ENCODE results near the gene CHAC1. TPM values are rescaled to one million over a fixed set of nuclear protein-coding genes. Genes with fewer than 3 reads are reported as not detected.
A peak's percentile ranks its signal among the peaks of the same experiment; 100 is the strongest.

The CHAC1 gene
- total and polyA plus RNA-seq, 2 donors (not counting 1 experiment from before 2014, with no cell fraction given): 7.5 to 62.6 TPM

GRCh38 chr15:40968290-40969085, 15.2 kb downstream of the CHAC1 start:
- H3K36me3 ChIP-seq (ENCODE audit: control insufficient read depth, insufficient read depth, low read length): no peaks in the 10 kb centered on the region
- H3K27me3 ChIP-seq (ENCODE audit: control insufficient read depth, insufficient read depth, low read length): no peaks in the 10 kb centered on the region
- peaks cover 2% of the 10 kb centered on the region for H3K4me1 ChIP-seq (ENCODE audit: control insufficient read depth, extremely low read depth, insufficient read depth, low read length)
- TF ChIP-seq CTCF (conservative IDR thresholded peaks at IDR 0.05 in 1 of 2, IDR thresholded peaks at IDR 0.05 in 1 of 2; ENCODE audit: low read depth in 1 of 2, low read length in 2 of 2) (no peak), EZH2 (IDR thresholded peaks at IDR 0.05; ENCODE audit: low read length, missing control alignments) (no peak)
- H3K9me3 ChIP-seq (ENCODE audit: control insufficient read depth, insufficient read depth, low read depth, low read length): no peaks in the 10 kb centered on the region
- H2AFZ ChIP-seq (ENCODE audit: low read length): no peak overlapping the region
- H3K79me2 ChIP-seq (ENCODE audit: control insufficient read depth, insufficient read depth, low read length): no peaks in the 10 kb centered on the region
- no peak overlapping the region for H3K4me2 ChIP-seq (ENCODE audit: extremely low read depth, insufficient read depth, low read length)
- no peak overlapping the region for H3K27ac ChIP-seq (ENCODE audit: insufficient read depth, low read length)
- H3K4me3 ChIP-seq (replicated peaks in 1 of 4; ENCODE audit: control extremely low read depth in 1 of 4, insufficient read depth in 1 of 4, low read depth in 3 of 4, low read length in 4 of 4): no peak overlapping the region
- H4K20me1 ChIP-seq (ENCODE audit: control insufficient read depth, extremely low read depth, insufficient read depth, low read length): no peaks in the 10 kb centered on the region
- H3K9ac ChIP-seq (ENCODE audit: insufficient read depth, low read length): no peak overlapping the region
- DNase-seq (ENCODE audit: low read depth in 2 of 2): no peak

DNA sequence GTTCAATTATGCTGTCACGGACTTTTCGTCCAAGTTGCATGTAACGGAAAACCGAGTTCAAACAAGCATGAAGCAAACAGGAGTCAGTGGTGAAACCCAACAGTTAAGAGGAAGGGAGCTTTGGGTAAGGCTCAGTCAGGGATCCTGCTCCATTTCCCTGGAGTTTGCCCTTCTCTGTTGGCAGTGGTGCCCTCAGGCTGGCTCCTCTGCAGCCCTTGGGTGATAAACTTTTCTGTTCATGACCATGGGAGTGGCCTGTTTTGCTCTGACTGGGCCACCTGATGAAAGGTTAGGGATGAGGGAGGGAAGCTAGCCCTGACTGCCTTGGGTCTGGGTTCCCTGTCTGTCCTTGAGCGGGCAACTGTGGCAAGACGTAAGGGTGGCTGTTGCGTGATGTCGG, 16.1 kb downstream of the CHAC1 start:
- Histone ChIP-seq H3K27ac (ENCODE audit: insufficient read depth, low read length) (no peak overlapping the region), H3K4me2 (ENCODE audit: extremely low read depth, insufficient read depth, low read length) (no peak overlapping the region), H3K27me3 (ENCODE audit: control insufficient read depth, insufficient read depth, low read length) (no peaks in the 10 kb centered on the region), H3K4me1 (ENCODE audit: control insufficient read depth, extremely low read depth, insufficient read depth, low read length) (peaks cover 2% of the 10 kb centered on the region), H3K9me3 (ENCODE audit: control insufficient read depth, insufficient read depth, low read depth, low read length) (no peaks in the 10 kb centered on the region), H2AFZ (ENCODE audit: low read length) (no peak overlapping the region), H3K36me3 (ENCODE audit: control insufficient read depth, insufficient read depth, low read length) (no peaks in the 10 kb centered on the region), H3K4me3 (replicated peaks in 1 of 4; ENCODE audit: control extremely low read depth in 1 of 4, insufficient read depth in 1 of 4, low read depth in 3 of 4, low read length in 4 of 4) (no peak overlapping the region), H4K20me1 (ENCODE audit: control insufficient read depth, extremely low read depth, insufficient read depth, low read length) (no peaks in the 10 kb centered on the region), H3K9ac (ENCODE audit: insufficient read depth, low read length) (no peak overlapping the region), H3K79me2 (ENCODE audit: control insufficient read depth, insufficient read depth, low read length) (no peaks in the 10 kb centered on the region)
- TF ChIP-seq EZH2 (IDR thresholded peaks at IDR 0.05; ENCODE audit: low read length, missing control alignments): no peak
- no peak for TF ChIP-seq CTCF (conservative IDR thresholded peaks at IDR 0.05 in 1 of 2, IDR thresholded peaks at IDR 0.05 in 1 of 2; ENCODE audit: low read depth in 1 of 2, low read length in 2 of 2)
- DNase-seq (ENCODE audit: low read depth in 2 of 2): no peak

DNA sequence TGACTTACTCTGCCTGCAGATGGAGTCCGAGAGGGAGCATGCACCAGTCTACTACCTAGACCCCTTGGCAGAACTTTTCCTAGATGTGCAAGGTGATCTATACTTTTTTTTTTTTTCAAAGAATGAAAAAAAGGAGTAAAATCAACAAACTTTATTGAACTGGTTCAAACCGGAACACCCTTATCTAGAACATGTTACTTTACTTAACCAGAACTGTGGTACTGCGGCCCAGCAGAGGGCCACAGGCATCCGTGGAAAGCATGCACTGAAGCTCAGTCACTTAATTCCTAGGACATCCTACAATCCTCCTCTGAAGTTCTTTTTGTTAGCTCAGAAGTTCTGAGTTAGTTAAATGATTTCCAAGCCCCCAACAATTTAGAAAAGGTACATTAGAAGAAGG, 21.6 kb downstream of the CHAC1 start:
- TF ChIP-seq EZH2 (IDR thresholded peaks at IDR 0.05; ENCODE audit: low read length, missing control alignments): no peak
- TF ChIP-seq CTCF (conservative IDR thresholded peaks at IDR 0.05 in 1 of 2, IDR thresholded peaks at IDR 0.05 in 1 of 2; ENCODE audit: low read depth in 1 of 2, low read length in 2 of 2): peak in 1 of 2 donors; percentile 3
- Histone ChIP-seq H3K27me3 (ENCODE audit: control insufficient read depth, insufficient read depth, low read length) (no peaks in the 10 kb centered on the region), H3K4me1 (ENCODE audit: control insufficient read depth, extremely low read depth, insufficient read depth, low read length) (no peaks in the 10 kb centered on the region), H3K27ac (ENCODE audit: insufficient read depth, low read length) (no peak overlapping the region), H3K9ac (ENCODE audit: insufficient read depth, low read length) (no peak overlapping the region), H3K36me3 (ENCODE audit: control insufficient read depth, insufficient read depth, low read length) (peaks cover 13% of the 10 kb centered on the region), H4K20me1 (ENCODE audit: control insufficient read depth, extremely low read depth, insufficient read depth, low read length) (no peaks in the 10 kb centered on the region), H3K4me2 (ENCODE audit: extremely low read depth, insufficient read depth, low read length) (no peak overlapping the region), H2AFZ (ENCODE audit: low read length) (no peak overlapping the region), H3K4me3 (replicated peaks in 1 of 4; ENCODE audit: control extremely low read depth in 1 of 4, insufficient read depth in 1 of 4, low read depth in 3 of 4, low read length in 4 of 4) (no peak overlapping the region), H3K9me3 (ENCODE audit: control insufficient read depth, insufficient read depth, low read depth, low read length) (no peaks in the 10 kb centered on the region), H3K79me2 (ENCODE audit: control insufficient read depth, insufficient read depth, low read length) (no peaks in the 10 kb centered on the region)
- DNase-seq (ENCODE audit: low read depth in 2 of 2): no peak

All from fibroblast of lung (primary cell).